HEK293T (cell line): Measurements from ENCODE around the gene BMP2.

Experiments
- FOXA1 ChIP-seq: fragments of 450-650 bp; IDR thresholded peaks from 2 replicates; pipeline ENCODE4 v1.6.1; 2016; ENCODE audit warnings: mild to moderate bottlenecking
- FOXM1 ChIP-seq: fragments of 450-650 bp; IDR thresholded peaks from 2 replicates; pipeline ENCODE4 v1.6.1; 2017; ENCODE audit warnings: mild to moderate bottlenecking, borderline replicate concordance
- TARDBP ChIP-seq: fragments of 450-650 bp; IDR thresholded peaks from 2 replicates; pipeline ENCODE4 v1.6.1; 2016

DNA sequence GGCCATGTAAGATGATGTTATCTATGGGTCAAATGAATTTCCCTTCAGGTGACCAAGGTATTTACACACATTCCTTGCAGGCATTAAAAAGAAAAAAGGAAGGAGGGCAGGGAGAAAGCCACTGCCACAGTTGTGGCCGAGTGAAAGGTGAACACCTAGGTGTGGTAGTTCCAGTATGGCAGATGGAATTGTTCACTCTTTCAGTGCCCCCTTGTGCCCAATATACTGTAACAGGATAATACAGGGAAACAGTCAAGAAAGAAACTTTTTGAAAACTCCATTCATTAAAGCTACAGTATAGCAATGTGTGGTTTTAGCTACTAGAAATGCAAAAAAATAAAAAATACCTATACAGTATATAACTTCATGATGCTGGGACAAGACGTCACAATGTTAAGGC lies 52.1 kb downstream of the BMP2 start:
- no peak for TF ChIP-seq FOXM1
- no peak for TF ChIP-seq FOXA1
- no peak for TF ChIP-seq TARDBP
